GM19240 (cell line): Measurements from ENCODE around the gene PPIE.

Experiments
- DNase-seq: peaks from one replicate; pipeline ENCODE4 v3.0.0; 2011; ENCODE audit warnings: low spot score; ENCODE audit not compliant: insufficient read length

PPIE gene

DNA sequence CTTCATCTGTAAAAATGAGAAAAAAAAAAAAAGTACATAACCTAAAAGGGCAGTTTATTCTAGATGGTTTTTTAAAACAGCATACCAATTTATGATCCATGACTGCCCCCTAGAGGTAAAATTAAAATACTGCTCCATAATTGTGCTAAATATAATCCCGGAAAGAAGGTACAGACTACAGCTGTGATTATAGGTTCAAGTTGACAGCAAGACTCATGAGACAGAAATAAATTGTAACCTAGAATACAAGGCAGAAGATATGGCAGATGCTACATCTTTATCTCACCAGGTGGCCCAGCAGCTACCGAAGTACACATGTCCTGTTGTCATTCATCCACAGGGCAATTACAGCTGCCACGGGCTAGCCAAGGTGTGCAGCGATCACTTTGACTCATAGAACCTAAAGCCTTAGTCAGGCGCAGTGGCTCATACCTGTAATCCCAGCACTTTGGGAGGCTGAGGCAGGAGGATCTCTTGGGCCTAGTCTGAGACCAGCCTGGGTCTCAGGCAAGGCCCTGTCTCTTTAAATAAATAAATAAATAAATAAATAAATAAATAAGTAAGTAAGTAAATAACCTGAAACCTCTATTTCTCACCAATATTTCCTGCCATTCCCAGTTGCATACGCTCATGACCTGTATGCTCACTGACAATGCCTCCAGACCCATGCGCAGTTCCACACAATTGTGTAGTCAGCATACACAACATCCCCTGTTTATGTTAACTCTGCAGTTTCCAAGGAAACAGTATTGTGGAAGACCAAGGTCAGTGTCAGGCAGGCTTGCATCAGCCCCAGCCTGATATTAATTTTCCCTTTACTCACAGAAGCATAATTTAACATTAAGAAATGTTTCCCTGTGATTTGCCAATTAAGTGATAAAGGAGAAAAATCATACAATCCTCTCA, 18.3 kb upstream of the PPIE start:
- no peak for DNase-seq

- DNase-seq, result no peak
Observed at GRCh38 chr1:39721664-39722063, 17.0 kb upstream of the PPIE start.

- no peak for DNase-seq
Observed at GRCh38 chr1:39722495-39722894, 16.2 kb upstream of the PPIE start.

DNA sequence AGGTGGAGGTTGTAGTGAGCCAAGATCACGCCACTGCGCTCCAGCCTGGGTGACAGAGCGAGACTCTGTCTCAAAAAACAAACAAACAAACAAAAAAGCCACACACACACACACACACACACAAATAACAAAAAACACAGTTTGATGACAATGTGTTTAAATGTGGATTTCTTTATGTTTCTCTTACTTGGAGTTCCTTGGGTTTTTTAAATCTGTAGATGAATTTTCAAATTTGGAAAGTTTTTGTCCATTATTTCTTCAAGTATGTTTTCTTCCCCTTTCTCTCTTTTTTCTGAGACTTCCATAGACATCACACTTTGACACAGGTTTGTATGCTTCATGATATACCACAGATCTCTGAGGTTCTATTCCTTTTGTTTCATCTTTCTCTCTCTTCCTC, 12.1 kb upstream of the PPIE start:
- no peak for DNase-seq

DNA sequence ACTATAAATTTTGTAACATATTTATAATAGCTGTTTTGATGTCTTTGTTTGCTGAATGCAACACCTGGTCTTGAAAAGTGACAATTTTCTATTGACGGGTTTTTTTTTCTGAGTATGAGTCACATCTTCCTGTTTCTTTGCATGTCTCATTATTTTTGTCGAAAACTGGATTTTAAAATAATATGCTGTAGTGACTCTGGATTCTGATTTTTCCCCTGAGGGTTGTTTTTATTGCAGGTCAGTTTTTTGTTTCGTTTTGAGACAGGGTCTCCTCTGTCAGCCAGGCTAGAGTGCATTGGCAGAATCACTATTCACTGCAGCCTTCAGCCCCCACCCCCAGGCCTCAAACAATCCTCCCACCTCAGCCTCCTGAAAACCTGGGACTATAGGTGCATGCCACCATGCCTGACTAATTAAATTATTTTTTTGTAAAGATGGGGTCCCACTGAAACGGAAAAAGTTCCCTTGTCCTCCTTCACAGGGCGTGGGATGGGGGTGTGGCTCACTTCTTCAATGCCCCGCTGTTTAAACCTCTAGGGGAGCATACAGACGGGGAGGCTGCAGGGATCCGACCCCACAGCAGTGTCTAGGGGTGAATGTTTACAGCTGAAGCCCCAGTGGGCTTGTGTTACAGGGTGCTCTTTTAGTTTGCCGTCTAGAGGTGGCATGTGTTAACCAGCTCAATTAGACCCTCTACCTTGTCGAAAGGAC, 11.3 kb upstream of the PPIE start:
- no peak for DNase-seq

DNA sequence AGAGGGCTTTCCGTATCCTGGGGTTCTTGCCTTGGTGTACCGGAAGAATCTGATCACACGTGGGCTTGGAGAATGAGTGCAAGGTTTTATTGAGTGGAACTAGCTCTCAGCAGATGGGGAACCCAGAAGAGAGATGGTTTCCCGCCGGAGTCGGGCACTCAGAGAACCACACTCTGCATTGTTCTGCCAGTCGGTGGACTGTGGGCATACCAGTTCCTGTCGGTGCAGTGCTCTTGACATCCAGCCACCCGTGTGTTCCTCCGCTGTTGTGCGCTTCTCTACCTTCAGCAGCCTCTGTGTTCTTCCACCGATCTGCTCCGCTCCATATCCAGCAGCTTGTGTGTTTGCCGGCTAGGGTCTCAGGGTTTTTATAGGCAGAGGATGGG, 10.8 kb upstream of the PPIE start:
- DNase-seq, result no peak

DNA sequence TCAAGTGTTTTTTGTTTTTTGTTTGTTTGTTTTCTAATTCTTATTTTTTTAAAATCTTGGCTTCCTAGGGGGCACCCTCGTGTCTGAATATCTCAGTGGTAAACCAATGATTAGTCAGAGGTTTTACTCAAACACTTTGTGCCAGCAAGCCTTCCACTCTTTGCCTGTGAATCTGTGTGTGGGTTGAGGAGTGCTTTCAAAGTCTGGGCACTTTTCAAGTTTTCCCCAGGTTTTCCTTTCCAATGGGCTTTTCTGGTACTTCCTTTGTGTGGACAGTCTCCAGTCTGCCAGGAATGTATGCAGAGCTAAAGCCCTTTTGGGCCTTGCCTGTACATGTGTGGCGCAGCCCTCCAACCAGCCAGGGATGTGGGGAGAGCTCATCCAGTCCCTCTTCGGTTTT, 9.7 kb upstream of the PPIE start:
- DNase-seq, result no peak

DNA sequence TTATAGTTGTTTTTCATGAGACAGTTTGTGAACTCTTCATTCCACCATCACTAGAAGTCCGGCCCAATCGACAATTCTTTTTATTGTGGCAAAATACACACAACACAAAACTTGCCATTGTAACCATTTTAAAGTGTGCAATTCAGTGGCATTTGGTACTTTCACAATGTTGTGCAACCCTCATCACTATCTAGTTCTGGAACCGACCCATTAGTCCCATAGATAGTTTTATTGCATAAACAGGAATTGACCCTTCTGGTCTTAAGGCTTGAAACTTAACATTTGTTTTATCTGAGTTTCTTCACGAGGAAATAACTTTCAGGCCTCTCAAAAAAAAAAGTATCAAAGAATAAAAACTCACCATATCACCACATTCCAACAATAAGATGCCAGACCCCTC, 8.8 kb upstream of the PPIE start:
- no peak for DNase-seq

DNA sequence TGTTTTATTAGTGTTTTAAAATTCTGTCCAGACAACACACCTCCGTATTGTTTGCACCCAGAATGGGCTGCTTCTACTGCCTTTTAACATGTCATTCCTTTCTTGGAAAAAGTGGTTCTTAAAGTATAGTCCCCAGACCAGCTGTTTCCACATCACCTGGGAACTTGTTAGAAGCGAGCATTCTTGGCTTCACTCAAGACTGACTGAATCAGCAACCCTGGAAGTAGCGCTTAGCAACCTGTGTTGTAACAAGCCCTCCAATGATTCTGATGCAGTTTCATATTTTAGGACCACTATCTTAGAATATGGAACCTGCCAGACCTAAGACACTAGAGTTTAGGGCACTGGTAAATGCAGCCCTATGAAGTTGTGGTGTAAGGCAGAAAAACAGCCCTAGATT, 6.0 kb upstream of the PPIE start:
- no peak for DNase-seq

DNA sequence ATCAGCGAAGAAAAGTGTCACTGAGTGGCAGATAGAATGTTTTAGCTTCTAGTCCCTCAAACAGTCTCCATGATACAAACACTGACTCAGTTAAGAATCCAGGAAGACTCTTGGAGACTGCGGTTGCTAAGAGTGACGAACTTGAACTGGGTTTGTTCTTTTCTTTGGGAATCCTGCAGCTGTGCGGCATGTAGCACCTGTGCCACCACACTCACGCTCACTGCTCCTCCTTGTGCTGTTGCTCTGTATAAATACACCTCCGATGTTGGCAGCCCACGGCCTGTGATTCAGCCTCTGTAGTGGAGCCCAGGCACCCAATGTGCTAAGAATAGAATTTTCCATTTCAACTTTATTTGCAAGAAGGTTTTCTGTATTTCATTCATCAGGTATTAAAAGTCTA, 5.5 kb upstream of the PPIE start:
- DNase-seq, result no peak

DNA sequence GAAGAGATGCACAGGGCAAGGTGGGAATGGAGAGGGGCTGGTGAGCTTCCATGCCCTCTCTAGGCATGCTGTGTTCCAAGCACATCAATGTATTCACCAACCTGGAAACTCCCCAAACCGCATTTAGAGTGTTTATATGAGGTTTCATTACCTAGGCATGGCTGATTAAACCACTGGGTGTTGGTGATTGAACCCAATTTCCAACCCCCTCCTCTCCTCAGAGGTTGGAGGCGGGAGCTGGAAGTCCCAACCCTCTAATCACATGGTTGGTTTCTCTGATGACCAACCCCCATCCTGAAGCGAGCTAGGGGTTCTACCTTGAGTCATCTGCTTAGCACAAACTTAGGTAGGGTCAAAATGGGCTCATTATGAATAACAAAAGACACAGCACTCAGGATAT, 3.0 kb upstream of the PPIE start:
- DNase-seq, result no peak

GRCh38 chr1:39737546-39738169, 1.0 kb upstream of the PPIE start:
- DNase-seq, result no peak

GRCh38 chr1:39745016-39745670, 6.5 kb downstream of the PPIE start:
- DNase-seq, result no peak

DNA sequence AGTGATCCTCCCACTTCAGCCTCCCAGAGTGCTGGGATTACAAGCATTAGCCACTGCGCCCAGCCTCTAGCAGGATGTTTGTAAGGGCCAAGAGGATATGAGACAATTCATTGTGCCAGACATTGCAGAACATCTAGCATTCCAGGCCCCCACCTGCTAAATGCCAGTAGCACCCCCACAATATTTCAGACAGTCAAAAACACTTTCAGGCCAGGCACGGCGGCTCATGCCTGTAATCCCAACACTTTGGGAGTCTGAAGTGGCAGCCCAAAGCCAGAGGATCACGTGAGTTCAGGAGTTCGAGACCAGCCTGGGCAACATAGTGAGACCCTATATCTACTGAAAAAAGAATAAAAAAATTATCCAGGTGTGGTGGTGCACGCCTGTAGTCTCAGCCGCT, 12.9 kb downstream of the PPIE start:
- no peak for DNase-seq

- no peak for DNase-seq
Observed at GRCh38 chr1:39752703-39753102, 14.0 kb downstream of the PPIE start.

DNA sequence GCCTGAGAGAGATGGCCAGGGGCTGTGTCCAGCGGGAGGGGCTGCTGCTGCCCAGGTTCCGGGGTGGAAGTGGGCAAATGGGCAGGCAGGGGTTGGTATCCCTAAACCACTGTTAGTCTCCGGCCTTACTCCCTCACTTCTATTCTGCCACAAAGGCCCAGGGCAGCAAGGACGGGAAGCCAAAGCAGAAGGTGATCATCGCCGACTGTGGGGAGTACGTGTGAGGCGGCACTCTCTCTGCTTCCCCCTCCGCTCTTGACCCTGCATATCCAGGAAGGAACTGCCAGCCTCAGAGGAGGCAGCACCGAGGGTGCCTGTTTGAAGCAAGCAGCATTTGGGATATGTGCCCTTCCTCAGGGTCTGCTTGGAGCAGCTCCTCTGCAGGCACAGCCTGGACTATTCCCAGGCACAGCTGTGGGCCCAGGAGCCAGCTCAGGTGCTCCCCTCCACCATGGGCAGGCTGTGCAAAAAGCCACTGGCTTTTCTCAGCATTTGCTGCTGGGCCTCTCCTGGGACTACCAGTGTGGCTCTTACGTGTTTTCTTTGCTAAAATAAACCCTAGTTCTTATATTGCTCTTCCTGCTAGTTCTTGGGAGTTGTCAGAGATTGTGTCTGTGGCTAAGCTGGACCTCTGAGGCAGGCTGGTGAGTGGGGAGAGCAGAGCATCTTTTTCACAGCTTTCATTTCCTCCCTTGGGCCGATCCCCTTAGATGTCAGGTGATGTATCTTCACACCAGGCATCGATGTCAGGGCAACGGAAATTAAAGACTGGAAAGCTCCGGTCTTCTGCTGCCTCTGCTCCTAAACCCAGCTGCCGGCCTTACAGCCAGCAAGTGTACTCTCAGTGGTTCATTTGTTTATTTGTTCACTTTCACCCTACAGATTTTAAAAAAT, 14.7 kb downstream of the PPIE start:
- no peak for DNase-seq

- no peak for DNase-seq
Observed at GRCh38 chr1:39754026-39754570, 15.4 kb downstream of the PPIE start.

DNA sequence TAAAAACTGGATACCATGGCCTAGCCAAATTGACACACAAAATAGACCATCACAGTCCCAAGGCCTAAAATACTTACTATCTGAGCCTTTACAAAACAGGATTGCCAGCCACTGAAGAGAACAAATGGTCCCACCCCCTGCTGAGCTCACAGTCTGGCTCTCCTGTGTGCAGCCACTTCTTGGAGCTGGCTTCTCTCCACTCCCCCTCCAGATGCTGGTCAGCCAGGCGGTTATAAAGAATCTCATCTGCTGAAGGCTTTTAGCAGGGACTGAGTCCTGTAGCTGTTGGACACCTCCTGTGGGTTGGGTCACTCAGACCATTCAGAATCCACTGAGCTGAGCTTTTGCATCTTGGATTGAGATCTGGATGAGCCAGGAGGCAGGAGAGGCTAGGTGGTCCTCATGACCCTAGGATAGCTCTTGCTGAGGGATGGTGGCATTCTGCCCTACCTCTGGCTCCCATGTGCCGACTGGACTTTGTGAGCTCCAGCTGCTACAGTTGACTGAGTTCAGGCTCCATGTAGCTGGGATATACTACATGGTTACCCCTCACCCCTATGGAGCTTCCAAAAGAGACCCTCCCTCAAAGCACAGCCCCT, 16.3 kb downstream of the PPIE start:
- DNase-seq, result no peak

GRCh38 chr1:39755965-39756659, 17.4 kb downstream of the PPIE start:
- DNase-seq, result no peak

GRCh38 chr1:39757501-39757900, 18.8 kb downstream of the PPIE start:
- no peak for DNase-seq
